PFSK-1 (cell line): ENCODE results near the gene AUTS2.

Experiments
- FOXP2 ChIP-seq: optimal IDR thresholded peaks from 2 replicates; pipeline ENCODE3; 2011; ENCODE audit warnings: borderline replicate concordance, control low read depth, inconsistent platforms; ENCODE audit not compliant: insufficient read depth; ENCODE audit errors: extremely low read length, extremely low read depth
- POLR2AphosphoS5 ChIP-seq: IDR thresholded peaks from 2 replicates; pipeline ENCODE4 v1.6.1; 2012; ENCODE audit warnings: low read depth, mild to moderate bottlenecking, control low read depth, low read length, moderate library complexity
- SIN3A ChIP-seq: IDR thresholded peaks from 2 replicates; pipeline ENCODE4 v1.6.1; 2012; ENCODE audit warnings: mild to moderate bottlenecking, low read length, moderate library complexity, borderline replicate concordance; ENCODE audit not compliant: insufficient read depth
- TAF1 ChIP-seq: IDR thresholded peaks from 2 replicates; pipeline ENCODE4 v1.6.1; 2012; ENCODE audit warnings: low read length, control low read depth, borderline replicate concordance; ENCODE audit not compliant: insufficient read depth
- TF ChIP-seq, protein P1 (sequence below), 2 experiments: IDR thresholded peaks; 2 replicates each; pipeline versions ENCODE4 v1.6.1 to v1.8.0; 2011 to 2012; ENCODE audit warnings: low read depth in 2 of 2, low read length in 2 of 2, control low read depth in 1 of 2, inconsistent platforms in 1 of 2, mild to moderate bottlenecking in 1 of 2, moderate library complexity in 1 of 2; ENCODE audit not compliant: insufficient read depth in 1 of 2

AUTS2 gene

GRCh38 chr7:70360557-70360956 is 762.3 kb downstream of the AUTS2 start:
- TF ChIP-seq POLR2AphosphoS5: no peak

DNA sequence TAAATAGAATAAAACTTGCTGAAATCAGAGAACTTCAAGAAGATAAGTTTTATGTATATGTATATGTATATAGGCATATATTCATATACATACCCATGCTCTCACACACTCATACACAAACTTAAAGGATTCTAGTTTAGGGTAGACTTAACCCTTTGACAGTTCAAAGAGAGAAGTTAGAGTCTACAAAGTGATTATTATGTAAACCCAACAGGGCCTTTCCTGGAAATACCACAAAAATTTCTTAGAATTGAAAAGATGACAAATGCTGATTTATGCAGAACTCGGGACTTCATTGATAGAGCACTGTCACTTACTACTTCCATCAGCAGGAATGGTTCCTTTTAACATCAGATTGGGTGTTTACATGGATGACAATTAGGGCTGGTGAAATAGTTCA is 763.5 kb downstream of the AUTS2 start:
- TF ChIP-seq, protein P1, sequence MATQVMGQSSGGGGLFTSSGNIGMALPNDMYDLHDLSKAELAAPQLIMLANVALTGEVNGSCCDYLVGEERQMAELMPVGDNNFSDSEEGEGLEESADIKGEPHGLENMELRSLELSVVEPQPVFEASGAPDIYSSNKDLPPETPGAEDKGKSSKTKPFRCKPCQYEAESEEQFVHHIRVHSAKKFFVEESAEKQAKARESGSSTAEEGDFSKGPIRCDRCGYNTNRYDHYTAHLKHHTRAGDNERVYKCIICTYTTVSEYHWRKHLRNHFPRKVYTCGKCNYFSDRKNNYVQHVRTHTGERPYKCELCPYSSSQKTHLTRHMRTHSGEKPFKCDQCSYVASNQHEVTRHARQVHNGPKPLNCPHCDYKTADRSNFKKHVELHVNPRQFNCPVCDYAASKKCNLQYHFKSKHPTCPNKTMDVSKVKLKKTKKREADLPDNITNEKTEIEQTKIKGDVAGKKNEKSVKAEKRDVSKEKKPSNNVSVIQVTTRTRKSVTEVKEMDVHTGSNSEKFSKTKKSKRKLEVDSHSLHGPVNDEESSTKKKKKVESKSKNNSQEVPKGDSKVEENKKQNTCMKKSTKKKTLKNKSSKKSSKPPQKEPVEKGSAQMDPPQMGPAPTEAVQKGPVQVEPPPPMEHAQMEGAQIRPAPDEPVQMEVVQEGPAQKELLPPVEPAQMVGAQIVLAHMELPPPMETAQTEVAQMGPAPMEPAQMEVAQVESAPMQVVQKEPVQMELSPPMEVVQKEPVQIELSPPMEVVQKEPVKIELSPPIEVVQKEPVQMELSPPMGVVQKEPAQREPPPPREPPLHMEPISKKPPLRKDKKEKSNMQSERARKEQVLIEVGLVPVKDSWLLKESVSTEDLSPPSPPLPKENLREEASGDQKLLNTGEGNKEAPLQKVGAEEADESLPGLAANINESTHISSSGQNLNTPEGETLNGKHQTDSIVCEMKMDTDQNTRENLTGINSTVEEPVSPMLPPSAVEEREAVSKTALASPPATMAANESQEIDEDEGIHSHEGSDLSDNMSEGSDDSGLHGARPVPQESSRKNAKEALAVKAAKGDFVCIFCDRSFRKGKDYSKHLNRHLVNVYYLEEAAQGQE (IDR thresholded peaks at IDR 0.05; ENCODE audit: insufficient read depth in 1 of 2, low read depth in 2 of 2, low read length in 2 of 2): no peak
- TF ChIP-seq SIN3A: no peak
- no peak for TF ChIP-seq FOXP2
- no peak for TF ChIP-seq POLR2AphosphoS5
- TF ChIP-seq TAF1: no peak

- TF ChIP-seq TAF1 (no peak), POLR2AphosphoS5 (no peak), SIN3A (no peak), FOXP2 (no peak)
- TF ChIP-seq, protein P1 (IDR thresholded peaks at IDR 0.05; ENCODE audit: insufficient read depth in 1 of 2, low read depth in 2 of 2, low read length in 2 of 2): no peak
These were observed 773.4 kb downstream of the AUTS2 start for GRCh38 chr7:70371652-70372051.

- TF ChIP-seq TAF1 (no peak), POLR2AphosphoS5 (no peak), FOXP2 (no peak), SIN3A (no peak)
- TF ChIP-seq, protein P1 (IDR thresholded peaks at IDR 0.05; ENCODE audit: insufficient read depth in 1 of 2, low read depth in 2 of 2, low read length in 2 of 2): no peak
These were observed 774.7 kb downstream of the AUTS2 start for GRCh38 chr7:70372768-70373515.

- TF ChIP-seq SIN3A (no peak), FOXP2 (no peak)
These were observed 776.7 kb downstream of the AUTS2 start for GRCh38 chr7:70374772-70375533.

- TF ChIP-seq POLR2AphosphoS5 (no peak), FOXP2 (no peak), SIN3A (no peak), TAF1 (no peak)
- TF ChIP-seq, protein P1 (IDR thresholded peaks at IDR 0.05; ENCODE audit: insufficient read depth in 1 of 2, low read depth in 2 of 2, low read length in 2 of 2): no peak
These were observed 778.3 kb downstream of the AUTS2 start for GRCh38 chr7:70376561-70377031.
